Transverse colon (tissue), 4 donors: ENCODE measurements around the gene MYRF. TPM values are rescaled to one million over a fixed set of nuclear protein-coding genes. Genes with fewer than 3 reads are reported as not detected.
A peak's percentile ranks its signal among the peaks of the same experiment; 100 is the strongest.

Experiments used
- DNase-seq: peaks from one replicate; pipeline ENCODE4 v3.0.0-alpha.2; 2019
- H3K27ac ChIP-seq, 4 donors: fragments of 200-600 bp; sonication (generic); 2 replicates each; pipeline ENCODE4 v1.5.1; 2016 to 2018; ENCODE audit warnings: inconsistent platforms in 4 of 4
- H3K27me3 ChIP-seq: fragments of 200-600 bp; sonication (generic); 2 replicates; pipeline ENCODE4 v1.5.1; 2017; ENCODE audit warnings: inconsistent platforms
- H3K36me3 ChIP-seq, 4 donors: fragments of 200-600 bp; sonication (generic); 2 replicates each; pipeline ENCODE4 v1.5.1; 2017 to 2019; ENCODE audit warnings: inconsistent platforms in 4 of 4
- H3K4me1 ChIP-seq, 4 donors: fragments of 200-600 bp; sonication (generic); 2 replicates each; pipeline ENCODE4 v1.5.1; 2017 to 2020; ENCODE audit warnings: inconsistent platforms in 4 of 4
- H3K4me3 ChIP-seq, 4 donors: fragments of 200-600 bp; sonication (generic); 1 replicate in 1 of 4; 2 replicates in 3 of 4; pipeline versions ENCODE4 v1.5.1 to v1.6.1; 2017 to 2019; ENCODE audit warnings: inconsistent platforms in 4 of 4
- H3K9me3 ChIP-seq, 2 donors: fragments of 200-600 bp; sonication (generic); 2 replicates each; pipeline ENCODE4 v1.5.1; 2017 to 2019; ENCODE audit warnings: inconsistent platforms in 2 of 2
- CTCF ChIP-seq, 5 experiments: fragments of 200-600 bp in 3 of 5; fragments of 450-650 bp in 2 of 5; sonication (generic) in 3 of 5; IDR thresholded peaks; 1 replicate in 2 of 5; 2 replicates in 3 of 5; pipeline ENCODE4 v1.5.1; 2016 to 2017; ENCODE audit warnings: antibody characterized with exemption in 5 of 5, inconsistent platforms in 3 of 5, mild to moderate bottlenecking in 2 of 5, moderate library complexity in 1 of 5
- EP300 ChIP-seq: sonication (generic); formaldehyde crosslinking; IDR thresholded peaks from one replicate; pipeline ENCODE4 v1.6.1; 2017; ENCODE audit warnings: antibody characterized with exemption, low read depth
- POLR2A ChIP-seq: fragments of 450-650 bp; IDR thresholded peaks from one replicate; pipeline ENCODE4 v1.6.1; 2016; ENCODE audit warnings: antibody characterized with exemption, mild to moderate bottlenecking, moderate library complexity
- POLR2AphosphoS5 ChIP-seq, 3 donors: sonication (generic); formaldehyde crosslinking; IDR thresholded peaks; one replicate each; pipeline ENCODE4 v1.6.1; 2016; ENCODE audit warnings: antibody characterized with exemption in 3 of 3
- WGBS, 2 donors: methylation state at CpG; one replicate each; pipeline ENCODE4 v1.1.5; 2018; ENCODE audit warnings: low coverage in 1 of 2; 5-methylcytosine and 5-hydroxymethylcytosine counted together
- in situ Hi-C, 4 donors: fragments of 200-750 bp; cut with MboI; loops; one replicate each; pipeline versions ENCODE4 v1.15.0 to v1.15.1; 2017; ENCODE audit warnings: low sequenced_read_pairs in 3 of 4, low pct_ligation_motif_present in 1 of 4, low pct_unique_long_range_greater_than_20kb in 1 of 4
- intact Hi-C: fragments of 100-400 bp; cut with DNase I; formaldehyde crosslinking; loops from one replicate; pipeline ENCODE4 v1.15.1; 2023; ENCODE audit warnings: low total_unique reads
- total RNA-seq, 4 donors: library from RNA; depleted of rRNA; stranded (reverse); fragments of >200 nt; gene quantifications; one replicate each; pipeline ENCODE4 v1.1.0, GENCODE V29; 2016

The MYRF gene
- total RNA-seq, 4 donors from 2014 or later = 2.0 to 14.2 (median 10.7) TPM

GRCh38 chr11:61715867-61716266, 36.6 kb upstream of the MYRF start:
- Histone ChIP-seq H3K4me3 (no peak overlapping the region), H3K9me3 (no peaks in the 10 kb centered on the region), H3K4me1 (peaks cover 8 to 31% (median 22%) of the 10 kb centered on the region in 4 donors), H3K27me3 (no peaks in the 10 kb centered on the region), H3K27ac (no peak overlapping the region), H3K36me3 (no peaks in the 10 kb centered on the region)
- DNase-seq = no peak
- intact Hi-C loops = no loop called here
- in situ Hi-C loops = no loop called here
- WGBS, 2 donors = 64% methylated on average over 4 of the region's 4 CpGs; no CpG with 5 or more reads in 1 of the 2 donors
- TF ChIP-seq CTCF (IDR thresholded peaks at IDR 0.05) (no peak), EP300 (no peak), POLR2AphosphoS5 (IDR thresholded peaks at IDR 0.05) (no peak)

- Histone ChIP-seq H3K9me3 (no peaks in the 10 kb centered on the region), H3K4me3 (no peak overlapping the region), H3K27ac (peak overlapping the region in 1 of 4 donors; percentile 4), H3K27me3 (no peaks in the 10 kb centered on the region), H3K4me1 (peaks cover 8 to 31% (median 22%) of the 10 kb centered on the region in 4 donors), H3K36me3 (no peaks in the 10 kb centered on the region)
- DNase-seq = no peak
- WGBS, 2 donors = 69% methylated on average over 13 of the region's 13 CpGs; no CpG with 5 or more reads in 1 of the 2 donors
- in situ Hi-C loops = no loop called here
- intact Hi-C loops = no loop called here
- TF ChIP-seq CTCF (IDR thresholded peaks at IDR 0.05) (no peak), EP300 (no peak), POLR2A (no peak), POLR2AphosphoS5 (IDR thresholded peaks at IDR 0.05) (no peak)
These were observed 35.8 kb upstream of the MYRF start for GRCh38 chr11:61716478-61717285.

- 80 to 82% methylated on average over 1 to 18 of the region's 19 CpGs for WGBS, 2 donors
- H3K4me3 ChIP-seq = no peak overlapping the region
- intact Hi-C loops = no loop called here
- no peaks in the 10 kb centered on the region for H3K36me3 ChIP-seq
- in situ Hi-C loops = no loop called here
- TF ChIP-seq CTCF (IDR thresholded peaks at IDR 0.05) = no peak
- no peak for TF ChIP-seq EP300
- no peak for TF ChIP-seq POLR2AphosphoS5 (IDR thresholded peaks at IDR 0.05)
- TF ChIP-seq POLR2A = no peak
- H3K27ac ChIP-seq = peak overlapping the region in 1 of 4 donors; percentile 24
- DNase-seq = no peak
- H3K4me1 ChIP-seq = peaks cover 8 to 31% (median 22%) of the 10 kb centered on the region in 4 donors
- H3K27me3 ChIP-seq = no peaks in the 10 kb centered on the region
- no peaks in the 10 kb centered on the region for H3K9me3 ChIP-seq
These were observed 35.0 kb upstream of the MYRF start for GRCh38 chr11:61717286-61718033.

- intact Hi-C loops (no loop called here), in situ Hi-C loops (no loop called here)
- peak; percentile 46 for DNase-seq
- H3K27me3 ChIP-seq = no peaks in the 10 kb centered on the region
- TF ChIP-seq POLR2A = no peak
- no peak for TF ChIP-seq CTCF (IDR thresholded peaks at IDR 0.05)
- no peak for TF ChIP-seq POLR2AphosphoS5 (IDR thresholded peaks at IDR 0.05)
- TF ChIP-seq EP300 = no peak
- peak overlapping the region; percentile 5 to 42 (median 30) for H3K27ac ChIP-seq
- H3K4me3 ChIP-seq = peak overlapping the region; percentile 7 to 40 (median 22)
- 0 to 29% methylated on average over 2 to 9 of the region's 9 CpGs for WGBS, 2 donors
- no peaks in the 10 kb centered on the region for H3K9me3 ChIP-seq
- peaks cover 8 to 31% (median 22%) of the 10 kb centered on the region in 4 donors for H3K4me1 ChIP-seq
- no peaks in the 10 kb centered on the region for H3K36me3 ChIP-seq
These were observed 34.3 kb upstream of the MYRF start for GRCh38 chr11:61718046-61718531.
